Smooth muscle cell (in vitro differentiated cells): ENCODE results near the gene DAB2IP. TPM values are rescaled to one million over a fixed set of nuclear protein-coding genes. Genes with fewer than 3 reads are reported as not detected.

ENCODE experiments used
- DNase-seq: peaks from one replicate; lab custom pipeline; 2025; ENCODE audit not compliant: unreplicated experiment; lab: John Stamatoyannopoulos, UW
- H2AFZ ChIP-seq: fragments of 200-600 bp; sonication (generic); 2 replicates; pipeline ENCODE4 v1.6.0; 2016; ENCODE audit warnings: antibody characterized with exemption, low read depth, mild to moderate bottlenecking
- H3F3A ChIP-seq: fragments of 200-600 bp; sonication (generic); 2 replicates; pipeline ENCODE4 v1.6.0; 2017; ENCODE audit warnings: antibody characterized with exemption, low read depth
- H3K27ac ChIP-seq: fragments of 200-600 bp; sonication (generic); 2 replicates; pipeline ENCODE4 v1.5.1; 2016; ENCODE audit warnings: low read depth, mild to moderate bottlenecking
- H3K27me3 ChIP-seq: fragments of 200-600 bp; sonication (generic); 2 replicates; pipeline ENCODE4 v1.6.1; 2016; ENCODE audit warnings: low read depth, mild to moderate bottlenecking
- H3K36me3 ChIP-seq: fragments of 200-600 bp; sonication (generic); 2 replicates; pipeline ENCODE4 v1.5.1; 2016; ENCODE audit warnings: low read depth
- H3K4me1 ChIP-seq: fragments of 200-600 bp; sonication (generic); 2 replicates; pipeline ENCODE4 v1.5.1; 2016; ENCODE audit warnings: low read depth
- H3K4me2 ChIP-seq: fragments of 200-600 bp; sonication (generic); 2 replicates; pipeline ENCODE4 v1.6.0; 2016; ENCODE audit warnings: mild to moderate bottlenecking
- H3K4me3 ChIP-seq: fragments of 200-600 bp; sonication (generic); 2 replicates; pipeline ENCODE4 v1.5.1; 2016; ENCODE audit warnings: mild to moderate bottlenecking
- H3K79me2 ChIP-seq: fragments of 200-600 bp; sonication (generic); 2 replicates; pipeline ENCODE4 v1.6.0; 2016; ENCODE audit warnings: low read depth, mild to moderate bottlenecking
- H3K9ac ChIP-seq: fragments of 200-600 bp; sonication (generic); 2 replicates; pipeline ENCODE4 v1.6.0; 2016; ENCODE audit warnings: low read depth
- H3K9me3 ChIP-seq: fragments of 200-600 bp; sonication (generic); replicated peaks from 2 replicates; pipeline ENCODE4 v1.5.1; 2016; ENCODE audit warnings: low read depth
- H4K20me1 ChIP-seq: fragments of 200-600 bp; sonication (generic); 2 replicates; pipeline ENCODE4 v1.6.0; 2016; ENCODE audit warnings: low read depth
- WGBS: methylation state at CpG from one replicate; pipeline ENCODE4 v1.1.7; 2016; ENCODE audit warnings: low lambda C conversion rate; 5-methylcytosine and 5-hydroxymethylcytosine counted together
- polyA plus RNA-seq: library from polyadenylated mRNA; unstranded; fragments of >200 nt; fragmentation: Nextera tagmentation; extraction: Ambion mirVana; gene quantifications from 2 replicates; pipeline ENCODE4 v1.2.1, GENCODE V29; 2016
- total RNA-seq: library from RNA; depleted of rRNA; stranded (reverse); fragments of >200 nt; gene quantifications from 2 replicates; pipeline ENCODE4 v1.2.3, GENCODE V29; 2014
- TF ChIP-seq, protein P1 (sequence below): fragments of 200-600 bp; sonication (generic); IDR thresholded peaks from 2 replicates; pipeline ENCODE4 v1.5.1; 2017; ENCODE audit warnings: borderline replicate concordance, mild to moderate bottlenecking, antibody characterized with exemption; ENCODE audit not compliant: insufficient read depth, poor library complexity, severe bottlenecking

DAB2IP gene
- total and polyA plus RNA-seq, 2 experiments from 2014 or later: 10.4 to 15.5 TPM

- Histone ChIP-seq H4K20me1 (peaks cover 99% of the 10 kb centered on the region), H3K4me2 (no peak overlapping the region), H3K9ac (no peak overlapping the region), H3K36me3 (no peaks in the 10 kb centered on the region), H3K27ac (no peak overlapping the region), H3K9me3 (no peaks in the 10 kb centered on the region), H2AFZ (no peak overlapping the region), H3K4me1 (no peaks in the 10 kb centered on the region), H3K4me3 (no peak overlapping the region), H3F3A (no peaks in the 10 kb centered on the region), H3K27me3 (no peaks in the 10 kb centered on the region), H3K79me2 (peaks cover 78% of the 10 kb centered on the region)
- TF ChIP-seq, protein P1, sequence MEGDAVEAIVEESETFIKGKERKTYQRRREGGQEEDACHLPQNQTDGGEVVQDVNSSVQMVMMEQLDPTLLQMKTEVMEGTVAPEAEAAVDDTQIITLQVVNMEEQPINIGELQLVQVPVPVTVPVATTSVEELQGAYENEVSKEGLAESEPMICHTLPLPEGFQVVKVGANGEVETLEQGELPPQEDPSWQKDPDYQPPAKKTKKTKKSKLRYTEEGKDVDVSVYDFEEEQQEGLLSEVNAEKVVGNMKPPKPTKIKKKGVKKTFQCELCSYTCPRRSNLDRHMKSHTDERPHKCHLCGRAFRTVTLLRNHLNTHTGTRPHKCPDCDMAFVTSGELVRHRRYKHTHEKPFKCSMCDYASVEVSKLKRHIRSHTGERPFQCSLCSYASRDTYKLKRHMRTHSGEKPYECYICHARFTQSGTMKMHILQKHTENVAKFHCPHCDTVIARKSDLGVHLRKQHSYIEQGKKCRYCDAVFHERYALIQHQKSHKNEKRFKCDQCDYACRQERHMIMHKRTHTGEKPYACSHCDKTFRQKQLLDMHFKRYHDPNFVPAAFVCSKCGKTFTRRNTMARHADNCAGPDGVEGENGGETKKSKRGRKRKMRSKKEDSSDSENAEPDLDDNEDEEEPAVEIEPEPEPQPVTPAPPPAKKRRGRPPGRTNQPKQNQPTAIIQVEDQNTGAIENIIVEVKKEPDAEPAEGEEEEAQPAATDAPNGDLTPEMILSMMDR: no peak
- WGBS: 91% methylated on average over 5 of the region's 5 CpGs
- DNase-seq: no peak
Observed at GRCh38 chr9:121711797-121712196, 60.4 kb downstream of the DAB2IP start.

- Histone ChIP-seq H3K9me3 (no peaks in the 10 kb centered on the region), H4K20me1 (peaks cover 99% of the 10 kb centered on the region), H3K27me3 (no peaks in the 10 kb centered on the region), H3K9ac (no peak overlapping the region), H3K36me3 (no peaks in the 10 kb centered on the region), H2AFZ (no peak overlapping the region), H3K79me2 (peaks cover 84% of the 10 kb centered on the region), H3K4me1 (peaks cover 12% of the 10 kb centered on the region), H3K4me3 (no peak overlapping the region), H3K4me2 (no peak overlapping the region), H3K27ac (no peak overlapping the region), H3F3A (no peaks in the 10 kb centered on the region)
- WGBS: 96% methylated on average over 6 of the region's 6 CpGs
- no peak for DNase-seq
- TF ChIP-seq, protein P1: no peak
Observed at GRCh38 chr9:121713400-121714070, 62.1 kb downstream of the DAB2IP start.

- no peak for DNase-seq
- no peak overlapping the region for H3K9ac ChIP-seq
- no peaks in the 10 kb centered on the region for H3K36me3 ChIP-seq
- H3K9me3 ChIP-seq: no peaks in the 10 kb centered on the region
- 93% methylated on average over 6 of the region's 6 CpGs for WGBS
- no peak overlapping the region for H3K27ac ChIP-seq
- H4K20me1 ChIP-seq: peaks cover 99% of the 10 kb centered on the region
- no peak overlapping the region for H3K4me3 ChIP-seq
- peaks cover 85% of the 10 kb centered on the region for H3K79me2 ChIP-seq
- H3K4me2 ChIP-seq: no peak overlapping the region
- peaks cover 15% of the 10 kb centered on the region for H3K4me1 ChIP-seq
- TF ChIP-seq, protein P1: no peak
- H3F3A ChIP-seq: no peaks in the 10 kb centered on the region
- no peak overlapping the region for H2AFZ ChIP-seq
- H3K27me3 ChIP-seq: no peaks in the 10 kb centered on the region
Observed at GRCh38 chr9:121714075-121714705, 62.8 kb downstream of the DAB2IP start.
